Measurements from ENCODE around the gene RALBP1.

- TF ChIP-seq REST (IDR thresholded peaks at IDR 0.05; ENCODE audit: low read depth), result no peak
- TF ChIP-seq YY1 (IDR thresholded peaks at IDR 0.05; ENCODE audit: low read depth), result no peak
- TF ChIP-seq RAD21 (IDR thresholded peaks at IDR 0.05; ENCODE audit: low read depth), result no peak
- no peak for TF ChIP-seq FOXM1 (IDR thresholded peaks at IDR 0.05; ENCODE audit: borderline replicate concordance, low read depth)
These were observed 111.5 kb downstream of the RALBP1 start for GRCh38 chr18:9586814-9587213.
